PC-3 (cell line): Measurements from ENCODE around the gene TMEM98. TPM values are rescaled to one million over a fixed set of nuclear protein-coding genes. Genes with fewer than 3 reads are reported as not detected.

Experiments used
- ATAC-seq: fragments of 200-7000 bp; cut with Tn5 transposase; 2 replicates; pipeline ENCODE4 v1.9.1; 2020; ENCODE audit warnings: mild to moderate bottlenecking, moderate library complexity
- BruUV-seq: library from RNA; stranded (reverse); fragments of 400-500 nt; replicated peaks from 2 replicates; lab custom pipeline; 2021; lab: Mats Ljungman, UMichigan
- CTCF ChIA-PET: fragments of 300-600 bp; sonication (Branson Sonifier 250); formaldehyde crosslinking; loops from one replicate; lab custom pipeline; 2022; ENCODE audit warnings: antibody characterized with exemption; lab: Charles Lee
- POLR2A ChIA-PET: fragments of 300-600 bp; sonication (Branson Sonifier 250); formaldehyde crosslinking; loops from one replicate; lab custom pipeline; 2022; ENCODE audit warnings: antibody characterized with exemption; ENCODE audit not compliant: unreplicated experiment; lab: Charles Lee
- DNase-seq: peaks from one replicate; pipeline ENCODE4 v3.0.0-alpha.2; 2015
- H2AFZ ChIP-seq: fragments of 300-600 bp; sonication (generic); 2 replicates; pipeline ENCODE4 v1.6.0; 2016; ENCODE audit warnings: antibody characterized with exemption, low read length
- H3F3A ChIP-seq: fragments of 300-600 bp; sonication (generic); one replicate; pipeline ENCODE4 v1.6.0; 2017; ENCODE audit warnings: antibody characterized with exemption, low read length, control low read depth, mild to moderate bottlenecking; ENCODE audit not compliant: unreplicated experiment
- H3K27ac ChIP-seq: fragments of 300-600 bp; sonication (generic); 2 replicates; pipeline ENCODE4 v1.5.1; 2016; ENCODE audit warnings: mild to moderate bottlenecking, low read length
- H3K27me3 ChIP-seq: fragments of 300-600 bp; sonication (generic); 2 replicates; pipeline ENCODE4 v1.6.1; 2016; ENCODE audit warnings: low read length, mixed read lengths
- H3K36me3 ChIP-seq: fragments of 300-600 bp; sonication (generic); 2 replicates; pipeline ENCODE4 v1.6.1; 2016; ENCODE audit warnings: low read depth, mixed run types, low read length, mixed read lengths
- H3K4me1 ChIP-seq: fragments of 300-600 bp; sonication (generic); 2 replicates; pipeline ENCODE4 v1.5.1; 2016; ENCODE audit warnings: low read length; ENCODE audit not compliant: insufficient read depth
- H3K4me2 ChIP-seq: fragments of 300-600 bp; sonication (generic); 2 replicates; pipeline ENCODE4 v1.6.0; 2016; ENCODE audit warnings: low read length
- H3K4me3 ChIP-seq: fragments of 300-600 bp; sonication (generic); 2 replicates; pipeline ENCODE4 v1.5.1; 2016; ENCODE audit warnings: mild to moderate bottlenecking, low read length, mixed read lengths
- H3K79me2 ChIP-seq: fragments of 300-600 bp; sonication (generic); 2 replicates; pipeline ENCODE4 v1.6.1; 2017; ENCODE audit warnings: low read length, mixed read lengths
- H3K9ac ChIP-seq: fragments of 300-600 bp; sonication (generic); 2 replicates; pipeline ENCODE4 v1.6.0; 2016; ENCODE audit warnings: mild to moderate bottlenecking, low read length
- H3K9me2 ChIP-seq: fragments of 300-600 bp; sonication (generic); replicated peaks from 2 replicates; pipeline ENCODE4 v1.6.1; 2016; ENCODE audit warnings: mixed run types, low read length, mixed read lengths
- H3K9me3 ChIP-seq: fragments of 300-600 bp; sonication (generic); 2 replicates; pipeline ENCODE4 v1.6.1; 2016; ENCODE audit warnings: low read length, mixed read lengths
- H4K20me1 ChIP-seq: fragments of 300-600 bp; sonication (generic); 2 replicates; pipeline ENCODE4 v1.6.1; 2016; ENCODE audit warnings: low read length, mixed read lengths
- EZH2 ChIP-seq: fragments of 300-600 bp; sonication (generic); IDR thresholded peaks from one replicate; pipeline ENCODE4 v1.6.1; 2017; ENCODE audit warnings: antibody characterized with exemption, mild to moderate bottlenecking, low read length; ENCODE audit not compliant: unreplicated experiment
- EZH2phosphoT487 ChIP-seq: fragments of 300-600 bp; sonication (generic); IDR thresholded peaks from 2 replicates; pipeline ENCODE4 v1.6.1; 2018; ENCODE audit warnings: mild to moderate bottlenecking, antibody characterized with exemption, low read length, borderline replicate concordance
- intact Hi-C: fragments of 100-400 bp; cut with micrococcal nuclease; formaldehyde crosslinking; loops from 2 replicates; pipeline ENCODE4 v1.9.0; 2023
- total RNA-seq: library from RNA; depleted of rRNA; stranded (reverse); fragments of >200 nt; gene quantifications from 2 replicates; pipeline ENCODE4 v1.2.3, GENCODE V29; 2014
- TF ChIP-seq, protein P1 (sequence below): fragments of 300-600 bp; sonication (generic); conservative IDR thresholded peaks from 2 replicates; pipeline ENCODE4 v1.5.1; 2017; ENCODE audit warnings: antibody characterized with exemption, low read depth, mild to moderate bottlenecking, low read length

TMEM98 gene
- total RNA-seq, 1 experiment from 2014 or later: 59.4 TPM

DNA sequence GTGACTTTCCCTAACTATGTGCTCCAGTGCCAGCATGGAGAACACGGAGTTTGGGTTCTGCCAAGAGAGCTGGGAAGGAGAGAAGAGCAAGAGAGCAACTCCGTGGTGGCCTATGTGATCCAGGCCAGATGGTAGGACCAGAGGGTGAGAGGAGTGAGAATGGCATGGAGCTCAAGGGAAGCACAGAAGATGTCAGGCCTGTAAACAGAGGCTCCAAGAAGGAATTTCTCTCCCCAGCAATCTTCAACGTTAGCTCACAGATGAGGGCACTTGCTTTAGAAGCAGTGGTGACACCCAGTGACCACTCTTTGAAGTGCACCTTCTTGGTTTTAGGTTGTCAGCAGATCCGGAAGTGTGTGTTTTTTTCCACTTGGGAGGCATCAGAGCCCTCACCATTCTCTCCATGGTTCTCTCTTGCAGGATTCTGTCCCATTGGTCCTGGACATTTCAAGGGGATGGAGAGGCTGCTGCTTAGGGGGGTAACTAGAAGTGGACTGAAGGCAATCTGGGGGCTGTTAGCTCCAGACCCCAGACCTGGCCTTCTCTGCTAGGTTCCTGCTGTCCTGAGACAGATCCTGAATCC is 18.1 kb upstream of the TMEM98 start:
- no peak overlapping the region for H3K9ac ChIP-seq
- H3K27ac ChIP-seq: no peak overlapping the region
- H4K20me1 ChIP-seq: no peaks in the 10 kb centered on the region
- ATAC-seq (peak; percentile 54), DNase-seq (peak; percentile 74)
- H3K4me1 ChIP-seq: peaks cover 12% of the 10 kb centered on the region
- CTCF ChIA-PET: interaction anchor here (0.6 to 1.3 kb wide), 6 partner anchors 19 to 841 kb away, joined by 3 to 9 read pairs (median 4); partner anchors contain the start of gene MYO1D
- H3K36me3 ChIP-seq: no peaks in the 10 kb centered on the region
- no peaks in the 10 kb centered on the region for H3K79me2 ChIP-seq
- H3K4me3 ChIP-seq: no peak overlapping the region
- intact Hi-C loops: loop anchor here (1.0 kb wide), 2 partner anchors 33 to 127 kb away; partner anchors contain the start of gene MYO1D
- H3K9me2 ChIP-seq: no peaks in the 10 kb centered on the region
- no peak overlapping the region for H3K4me2 ChIP-seq
- H3F3A ChIP-seq: no peaks in the 10 kb centered on the region
- POLR2A ChIA-PET: interaction anchor here (0.7 kb wide), 1 partner anchor 251 kb away, joined by 5 read pairs; no protein-coding TSS in a partner anchor
- TF ChIP-seq, protein P1, sequence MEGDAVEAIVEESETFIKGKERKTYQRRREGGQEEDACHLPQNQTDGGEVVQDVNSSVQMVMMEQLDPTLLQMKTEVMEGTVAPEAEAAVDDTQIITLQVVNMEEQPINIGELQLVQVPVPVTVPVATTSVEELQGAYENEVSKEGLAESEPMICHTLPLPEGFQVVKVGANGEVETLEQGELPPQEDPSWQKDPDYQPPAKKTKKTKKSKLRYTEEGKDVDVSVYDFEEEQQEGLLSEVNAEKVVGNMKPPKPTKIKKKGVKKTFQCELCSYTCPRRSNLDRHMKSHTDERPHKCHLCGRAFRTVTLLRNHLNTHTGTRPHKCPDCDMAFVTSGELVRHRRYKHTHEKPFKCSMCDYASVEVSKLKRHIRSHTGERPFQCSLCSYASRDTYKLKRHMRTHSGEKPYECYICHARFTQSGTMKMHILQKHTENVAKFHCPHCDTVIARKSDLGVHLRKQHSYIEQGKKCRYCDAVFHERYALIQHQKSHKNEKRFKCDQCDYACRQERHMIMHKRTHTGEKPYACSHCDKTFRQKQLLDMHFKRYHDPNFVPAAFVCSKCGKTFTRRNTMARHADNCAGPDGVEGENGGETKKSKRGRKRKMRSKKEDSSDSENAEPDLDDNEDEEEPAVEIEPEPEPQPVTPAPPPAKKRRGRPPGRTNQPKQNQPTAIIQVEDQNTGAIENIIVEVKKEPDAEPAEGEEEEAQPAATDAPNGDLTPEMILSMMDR: peak; percentile 66
- no peak for TF ChIP-seq EZH2
- no peak for TF ChIP-seq EZH2phosphoT487
- H3K9me3 ChIP-seq: no peaks in the 10 kb centered on the region
- no peaks in the 10 kb centered on the region for H3K27me3 ChIP-seq
- H2AFZ ChIP-seq: peak overlapping the region; percentile 57; the same call in 1 of the 2 replicates
- no TSS peak for BruUV-seq

DNA sequence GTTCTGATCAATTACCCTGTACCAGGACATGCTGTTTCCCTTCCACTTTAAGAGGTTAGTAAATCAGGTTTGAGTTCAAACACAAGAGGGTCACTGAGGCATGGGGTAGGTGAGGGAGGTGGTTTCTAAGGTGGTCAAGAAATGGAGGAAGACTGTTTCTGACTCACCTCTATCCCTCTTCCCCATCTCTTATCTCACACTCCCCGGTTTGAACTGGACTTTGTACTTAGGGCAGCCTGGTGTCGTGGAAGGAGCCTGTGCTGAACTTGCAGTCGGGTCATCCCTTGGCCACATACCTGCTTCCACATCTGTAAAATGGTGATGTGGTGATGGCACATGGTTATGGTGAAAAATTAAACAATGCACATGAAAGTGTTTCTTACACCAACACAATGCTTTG is 17.2 kb upstream of the TMEM98 start:
- ATAC-seq (no peak), DNase-seq (no peak)
- POLR2A ChIA-PET: no interaction called here
- H3K4me1 ChIP-seq: peaks cover 12% of the 10 kb centered on the region
- H3K9me3 ChIP-seq: no peaks in the 10 kb centered on the region
- H3K9me2 ChIP-seq: no peaks in the 10 kb centered on the region
- H3K27me3 ChIP-seq: no peaks in the 10 kb centered on the region
- TF ChIP-seq EZH2 (no peak), EZH2phosphoT487 (no peak)
- TF ChIP-seq, protein P1: no peak
- no peak overlapping the region for H3K27ac ChIP-seq
- no peaks in the 10 kb centered on the region for H3K36me3 ChIP-seq
- no TSS peak for BruUV-seq
- intact Hi-C loops: loop anchor here (1.0 kb wide), 2 partner anchors 33 to 127 kb away; partner anchors contain the start of gene MYO1D
- H3F3A ChIP-seq: no peaks in the 10 kb centered on the region
- H3K9ac ChIP-seq: no peak overlapping the region
- H3K4me2 ChIP-seq: no peak overlapping the region
- no peaks in the 10 kb centered on the region for H3K79me2 ChIP-seq
- H2AFZ ChIP-seq: no peak overlapping the region
- H4K20me1 ChIP-seq: no peaks in the 10 kb centered on the region
- no peak overlapping the region for H3K4me3 ChIP-seq
- CTCF ChIA-PET: interaction anchor here (1.3 kb wide), 1 partner anchor 33 kb away, joined by 6 read pairs; the partner anchor contains the start of gene MYO1D
